Stomach (tissue), 4 donors: ENCODE measurements around the gene LENEP.

Experiments
- CTCF ChIP-seq, 7 experiments: fragments of 450-650 bp in 4 of 7; fragments of 200-600 bp in 3 of 7; sonication (generic) in 3 of 7; IDR thresholded peaks; one replicate each; pipeline ENCODE4 v1.5.1; 2016 to 2019; ENCODE audit warnings: antibody characterized with exemption in 7 of 7, control low read depth in 2 of 7, mild to moderate bottlenecking in 1 of 7
- POLR2AphosphoS5 ChIP-seq, 3 donors: sonication (generic); formaldehyde crosslinking; IDR thresholded peaks; one replicate each; pipeline ENCODE4 v1.6.1; 2016; ENCODE audit warnings: antibody characterized with exemption in 3 of 3

- TF ChIP-seq CTCF (IDR thresholded peaks at IDR 0.05), result no peak
- no peak for TF ChIP-seq POLR2AphosphoS5 (IDR thresholded peaks at IDR 0.05)
These were observed 11.0 kb upstream of the LENEP start for GRCh38 chr1:154982341-154982740.
